DMS 273 treated with DMSO at 0.1 percent for 48 hours (cell line): ENCODE data around the gene GNAQ.
"Not testable (repeated sequence)": the region's sequence is repeated elsewhere in the genome, so short reads cannot be mapped to it uniquely, and the experiment has no call there.

Experiments
- DNase-seq: peaks from one replicate; lab custom pipeline; 2025; lab: John Stamatoyannopoulos, UW

The GNAQ gene

DNA sequence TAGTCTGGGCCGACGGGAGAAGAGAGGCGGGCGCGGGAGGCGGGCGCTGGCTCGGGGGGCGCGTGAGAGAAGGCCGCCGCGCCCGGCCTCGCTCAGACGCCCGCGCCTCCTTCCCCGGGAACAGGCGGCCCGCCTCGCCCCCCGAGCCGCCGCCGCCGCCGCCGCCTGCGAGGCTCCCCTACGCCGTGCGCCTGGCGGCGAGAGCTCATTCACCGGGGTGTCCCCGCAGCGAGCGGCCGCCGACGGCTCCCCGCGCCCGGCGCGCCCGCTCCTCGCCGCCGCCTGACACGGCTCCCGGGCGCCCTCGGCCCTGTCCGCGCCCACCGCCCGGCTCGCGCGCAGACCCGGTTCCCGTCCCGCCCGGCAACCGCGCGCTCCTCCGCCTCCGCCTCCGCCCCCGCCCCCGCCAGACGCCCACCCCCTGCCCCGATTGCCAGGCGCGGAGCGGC is at the start of gene GNAQ:
Gene GNAQ (minus strand): TSS at position 368 of the 449 bp plus-strand sequence. CDS start 576 bp downstream, outside the sequence.
- no peak for DNase-seq

DNA sequence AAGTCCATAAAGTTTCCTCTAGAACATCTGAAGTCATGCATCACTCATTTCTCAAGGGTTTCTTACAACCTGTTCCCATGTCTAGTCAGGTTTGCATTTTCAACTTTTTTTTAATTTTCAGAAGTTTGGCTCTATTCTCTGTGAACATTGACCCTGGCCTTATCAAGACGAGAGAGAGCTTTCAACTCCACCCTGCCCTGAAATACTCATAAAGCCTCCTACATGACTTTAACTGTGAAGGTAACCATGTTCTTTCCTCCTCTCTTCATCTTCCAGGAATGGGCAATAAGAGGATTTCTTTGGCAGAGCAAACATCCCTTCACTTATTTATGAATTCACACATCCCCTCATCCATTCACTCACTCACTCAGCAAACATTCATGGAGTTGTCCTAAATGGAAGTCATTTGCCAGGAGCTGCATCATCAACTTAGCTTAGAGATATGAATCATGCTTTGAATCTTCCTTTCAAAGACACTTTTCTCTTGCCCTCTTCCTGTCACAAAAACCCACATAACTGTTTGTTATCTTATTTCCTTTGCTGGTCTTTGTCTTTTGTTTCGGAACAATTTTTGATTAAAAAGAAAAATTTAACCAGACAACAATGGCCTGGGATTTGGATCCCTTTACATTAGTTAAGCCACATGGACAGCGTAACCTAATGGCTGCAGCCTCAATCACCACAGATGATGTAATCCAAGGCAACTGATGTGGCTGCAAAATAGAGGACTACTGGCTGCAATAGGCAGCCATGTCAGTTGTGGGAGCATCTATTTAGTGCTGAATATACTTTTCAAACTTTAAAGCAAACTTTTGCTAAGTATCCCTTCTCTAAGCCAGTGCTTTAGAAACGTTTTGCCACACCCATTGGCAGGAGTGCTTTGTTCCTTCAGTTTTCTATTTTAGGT is 43.0 kb upstream of the GNAQ start:
- no peak for DNase-seq

DNA sequence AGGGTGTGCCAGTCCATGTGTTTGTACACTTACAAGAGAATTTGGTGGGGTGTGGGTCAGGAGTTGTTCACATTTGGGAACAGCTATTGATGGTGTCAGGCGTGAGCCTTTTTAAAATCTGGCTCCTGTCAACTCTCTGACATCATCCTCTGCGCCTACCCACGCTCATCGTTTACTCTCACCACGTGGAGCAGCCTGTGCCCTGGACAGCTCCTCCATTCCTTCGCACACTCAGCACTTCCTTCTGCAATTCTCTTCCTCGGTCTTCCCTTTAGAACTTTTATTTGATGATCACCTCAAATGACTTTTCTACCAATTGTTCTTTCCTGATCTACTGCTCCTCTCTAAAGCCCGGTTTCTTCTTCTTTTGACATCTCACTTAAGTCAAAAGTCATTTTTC is 42.1 kb upstream of the GNAQ start:
- no peak for DNase-seq

DNA sequence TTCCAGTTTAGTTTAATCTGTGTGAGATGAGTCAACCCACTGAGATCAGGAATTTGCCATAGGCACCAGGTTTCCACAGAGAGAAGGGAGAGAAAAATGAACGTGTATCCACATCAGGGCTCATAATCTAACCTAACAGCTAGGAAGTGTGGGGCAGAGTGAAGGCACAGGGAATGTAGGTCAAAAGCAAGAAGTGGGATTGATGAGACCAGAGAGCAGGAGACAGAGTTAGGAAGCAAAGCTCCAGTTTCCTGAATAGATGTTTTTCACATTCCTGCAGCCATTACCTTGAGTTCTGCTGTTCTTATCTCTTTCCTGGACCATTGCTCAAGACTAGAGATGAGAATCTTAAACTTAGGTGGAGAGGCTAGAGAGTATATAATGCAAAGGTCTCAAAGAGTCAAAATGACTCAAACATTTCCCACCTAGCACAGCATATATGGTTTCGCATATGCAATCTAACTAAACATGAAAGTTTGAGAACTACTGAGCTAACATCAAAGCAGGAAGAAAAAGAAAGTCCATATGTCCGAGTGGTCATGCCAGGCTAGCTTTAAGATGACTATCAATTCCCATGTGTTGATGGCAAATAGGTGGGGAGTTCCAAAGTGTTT is 41.1 kb upstream of the GNAQ start:
- no peak for DNase-seq

DNA sequence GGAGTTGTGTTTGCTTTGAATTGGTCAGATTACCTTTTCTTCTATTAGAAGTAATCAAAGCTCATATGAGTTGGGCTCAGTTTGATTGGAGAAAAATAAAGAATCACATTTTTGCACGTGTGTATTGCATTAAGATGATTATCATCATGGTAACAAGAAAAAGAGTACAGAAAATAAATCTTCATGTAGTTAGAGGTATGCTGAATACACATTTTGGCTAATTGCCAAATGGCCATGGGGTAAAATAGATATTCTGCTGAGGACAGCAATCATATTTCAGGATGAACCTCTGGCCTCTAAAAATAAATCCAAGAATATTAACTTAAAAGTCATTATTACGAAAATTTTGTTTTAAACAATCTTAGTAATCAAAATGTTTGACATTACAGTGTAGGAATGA is 38.9 kb upstream of the GNAQ start:
- no peak for DNase-seq

DNA sequence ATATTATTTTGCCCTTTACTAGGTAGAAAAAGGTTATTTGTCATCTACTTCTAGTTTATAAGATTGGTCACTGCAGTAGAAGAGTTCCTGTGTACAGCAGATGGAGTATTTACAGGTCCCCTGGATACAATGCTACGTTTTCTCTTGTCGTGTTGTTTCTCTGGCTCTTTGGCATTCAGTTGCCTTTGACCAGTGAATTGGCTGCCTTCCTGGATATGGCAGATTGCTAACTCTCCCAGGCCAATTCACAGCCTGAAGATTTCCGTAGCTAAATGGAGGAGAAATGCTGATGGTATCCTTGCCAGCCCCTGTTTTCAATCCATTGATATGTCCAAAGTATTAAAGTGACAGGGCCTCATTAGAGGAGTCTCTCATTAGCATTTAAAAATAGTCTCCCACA is 32.5 kb upstream of the GNAQ start:
- no peak for DNase-seq

DNA sequence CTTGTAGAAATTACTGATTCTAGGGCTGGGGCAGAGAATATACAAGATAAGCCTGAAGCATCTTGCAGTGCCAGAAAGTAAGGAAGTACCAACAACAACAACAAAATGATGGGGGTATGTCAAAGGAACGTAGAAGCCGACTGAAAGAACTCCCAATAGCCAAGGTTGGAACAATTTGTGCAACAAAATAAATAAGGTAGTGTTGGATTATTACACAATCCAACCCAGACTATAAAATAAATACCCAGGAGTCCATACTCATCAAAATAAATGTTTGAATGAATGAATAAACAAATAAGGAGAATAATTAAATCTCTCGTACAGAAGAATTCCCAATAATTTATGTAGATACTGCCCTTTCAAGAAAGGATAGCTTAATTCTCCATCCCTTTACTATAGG is 31.1 kb upstream of the GNAQ start:
- DNase-seq: no peak

DNA sequence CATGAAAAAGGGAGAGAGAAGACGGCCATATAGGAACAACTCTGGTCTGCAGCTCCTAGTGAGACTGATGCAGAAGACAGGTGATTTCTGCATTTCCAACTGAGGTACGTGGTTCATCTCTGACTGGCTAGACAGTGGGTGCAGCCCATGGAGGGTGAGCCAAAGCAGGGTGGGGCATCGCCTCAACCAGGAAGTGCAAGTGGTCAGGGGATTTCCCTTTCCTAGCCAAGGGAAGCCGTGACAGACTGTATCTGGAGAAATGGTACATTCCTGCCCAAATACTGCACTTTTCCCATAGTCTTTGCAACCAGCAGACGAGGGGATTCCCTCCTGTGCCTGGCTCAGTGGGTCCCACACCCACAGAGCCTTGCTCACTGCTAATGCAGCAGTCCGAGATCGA is 22.6 kb upstream of the GNAQ start:
- not testable (repeated sequence) for DNase-seq

DNA sequence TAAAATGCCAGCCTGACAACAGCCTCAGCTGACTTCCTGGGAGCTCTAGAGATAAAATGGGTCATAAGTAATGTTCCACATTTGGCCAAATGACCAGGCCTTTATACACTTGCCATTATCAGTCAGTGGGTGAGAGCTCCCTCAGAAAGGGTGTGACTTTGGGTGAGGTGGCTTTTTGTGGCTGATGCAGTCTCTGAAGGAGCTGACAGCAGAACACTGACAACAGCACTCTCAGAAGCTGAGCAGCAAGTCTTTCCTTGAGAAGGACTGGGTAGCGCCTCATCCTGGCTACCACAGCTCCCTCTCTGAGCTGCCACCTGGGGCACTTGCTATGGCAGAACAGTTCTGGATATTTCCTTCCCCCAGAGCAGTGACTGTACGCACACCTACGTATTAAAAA is 22.0 kb upstream of the GNAQ start:
- DNase-seq: no peak

DNA sequence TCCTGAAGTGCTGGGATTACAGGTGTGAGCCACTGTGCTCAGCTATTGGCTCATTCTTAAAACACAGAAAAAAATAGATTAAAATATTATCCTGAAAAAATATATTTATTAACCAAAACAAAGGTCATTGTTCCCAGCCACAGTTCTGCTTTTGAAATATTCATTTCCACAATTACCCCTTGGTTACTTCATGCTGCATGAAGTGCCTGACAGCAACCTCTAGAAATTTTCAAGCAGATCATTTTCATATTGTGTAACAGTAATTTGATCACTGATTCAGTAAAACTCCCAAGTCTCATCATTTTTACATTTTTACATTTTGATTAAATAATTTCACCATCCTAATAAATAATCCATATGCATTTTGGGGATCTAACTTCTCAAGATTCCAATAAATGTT is 18.8 kb upstream of the GNAQ start:
- no peak for DNase-seq

DNA sequence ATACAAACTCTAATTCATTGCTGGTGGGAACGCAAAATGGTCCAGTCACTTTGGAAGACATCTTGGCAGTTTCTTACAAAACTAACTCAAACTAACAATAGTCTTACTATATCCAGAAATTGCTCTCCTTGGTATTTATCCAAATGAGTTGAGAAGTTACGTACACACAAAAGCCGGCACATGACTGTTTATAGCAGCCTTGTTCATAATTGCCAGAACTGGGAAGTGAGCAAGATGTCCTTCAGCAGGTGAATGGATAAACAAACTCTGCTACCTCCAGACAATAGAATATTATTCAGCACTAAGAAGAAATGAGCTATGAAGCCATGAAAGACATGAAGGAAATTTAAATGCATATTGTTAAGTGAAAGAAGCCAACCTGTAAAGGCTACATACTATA is 17.9 kb upstream of the GNAQ start:
- DNase-seq: no peak

DNA sequence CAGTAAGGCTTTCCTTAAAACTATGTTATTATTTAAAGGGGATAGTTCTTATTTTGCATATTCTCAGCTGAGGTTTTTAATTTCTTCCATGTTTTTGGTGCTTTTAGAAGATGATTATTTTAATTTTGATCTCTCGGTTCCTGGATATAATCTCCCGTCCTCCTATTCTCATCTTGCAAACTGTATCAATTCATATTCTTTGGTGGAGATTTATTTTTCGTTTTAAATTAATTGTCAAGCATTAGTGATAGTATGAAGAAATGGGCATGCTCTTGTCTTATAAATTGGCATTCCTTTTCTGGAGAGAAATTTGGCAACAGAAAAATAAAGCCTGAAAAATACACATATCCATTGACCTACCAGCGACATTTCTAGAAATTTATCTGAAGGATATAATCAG is 15.5 kb upstream of the GNAQ start:
- no peak for DNase-seq

DNA sequence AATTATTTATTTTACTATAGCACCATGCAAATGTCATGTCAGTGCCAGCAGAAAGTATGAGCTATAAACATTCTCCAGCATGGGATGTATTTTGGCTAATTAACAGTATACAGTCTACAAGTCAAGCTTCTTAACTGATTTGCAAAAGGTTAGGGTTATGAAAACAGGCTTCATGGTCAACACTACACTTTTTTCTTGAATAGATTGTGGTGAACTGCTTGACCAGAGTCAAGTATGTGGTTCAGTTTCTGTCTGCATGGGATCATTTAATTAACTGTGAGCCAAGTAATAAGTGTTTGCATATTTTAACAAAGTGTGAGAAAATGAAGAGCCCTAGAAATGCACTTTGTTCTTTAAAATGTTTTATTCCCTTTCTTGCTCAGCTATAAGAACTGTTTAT is 14.5 kb upstream of the GNAQ start:
- no peak for DNase-seq

DNA sequence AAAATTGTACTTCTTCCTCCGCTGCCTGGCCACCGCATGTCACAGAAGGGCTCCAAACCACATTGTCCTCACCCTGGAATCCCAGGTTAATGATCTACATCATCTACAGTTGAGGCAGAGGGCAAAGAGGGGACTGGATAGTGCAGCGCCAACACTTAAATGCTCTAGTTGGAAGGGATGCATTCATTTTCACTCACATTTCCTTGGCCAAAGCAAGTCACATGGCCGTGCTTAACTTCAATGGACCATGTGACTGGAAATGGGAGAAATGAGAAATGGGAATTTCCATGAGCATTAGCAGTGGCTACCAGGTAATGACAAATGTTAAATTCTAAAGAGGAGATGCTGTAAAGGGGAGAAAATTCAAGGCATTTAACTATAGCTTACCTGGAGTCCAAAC is 13.3 kb upstream of the GNAQ start:
- DNase-seq: no peak

DNA sequence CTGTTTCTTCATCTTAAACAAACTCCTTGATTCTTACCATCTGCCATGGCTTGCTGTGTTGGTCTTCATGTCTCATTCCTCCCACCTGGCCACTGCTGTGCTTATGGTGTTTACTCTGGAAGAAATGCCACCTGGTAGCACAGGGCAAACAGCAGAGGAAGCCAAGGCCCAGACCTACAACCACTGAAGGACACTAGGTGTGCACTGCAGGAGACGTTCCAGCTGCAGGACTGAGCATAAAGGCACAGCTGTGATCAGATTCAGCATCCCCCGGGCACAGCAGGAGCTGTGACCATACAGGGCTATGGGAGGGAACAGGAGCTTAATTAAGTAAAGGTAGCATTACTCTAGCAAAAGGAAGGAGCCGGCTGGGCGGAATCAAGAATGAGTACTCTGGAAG is 12.6 kb upstream of the GNAQ start:
- DNase-seq: no peak

DNA sequence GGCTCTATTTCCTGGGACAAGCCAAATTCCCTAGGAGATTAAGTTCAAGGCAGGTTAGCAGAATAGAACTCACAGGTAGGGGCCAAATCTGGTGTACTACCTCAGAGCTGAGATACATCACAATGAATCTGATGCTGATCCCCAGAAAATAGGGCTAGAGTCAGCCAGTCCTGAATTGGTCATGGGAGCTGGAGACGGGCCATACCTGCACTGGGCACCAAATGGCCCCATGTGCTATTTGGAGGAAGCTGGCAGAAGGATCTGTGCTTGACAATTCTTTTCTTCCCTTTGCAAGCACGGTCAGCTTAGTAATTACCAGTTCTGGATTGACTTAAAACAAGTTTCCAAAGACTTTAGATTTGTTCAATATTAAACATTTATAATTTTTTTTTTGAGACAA is 10.4 kb upstream of the GNAQ start:
- no peak for DNase-seq

DNA sequence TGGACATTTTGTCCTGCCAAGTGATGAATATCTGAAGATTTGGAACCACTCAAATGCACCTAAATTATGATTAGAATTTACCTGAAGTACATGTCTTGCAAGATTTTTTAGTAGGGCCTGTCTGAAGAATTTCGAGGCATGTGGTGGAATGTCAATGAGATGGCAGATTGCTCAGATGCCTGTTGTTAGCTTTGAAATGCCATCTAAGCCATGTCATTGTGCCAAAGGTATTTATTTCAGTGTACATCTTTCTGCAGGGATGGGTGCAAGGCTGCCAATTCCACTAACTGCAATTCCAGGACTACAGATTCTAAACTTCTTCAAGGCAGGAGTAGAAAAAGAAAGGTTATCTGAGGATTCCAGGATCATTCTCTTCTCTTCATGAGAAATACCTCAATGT is 9.1 kb upstream of the GNAQ start:
- DNase-seq: no peak

DNA sequence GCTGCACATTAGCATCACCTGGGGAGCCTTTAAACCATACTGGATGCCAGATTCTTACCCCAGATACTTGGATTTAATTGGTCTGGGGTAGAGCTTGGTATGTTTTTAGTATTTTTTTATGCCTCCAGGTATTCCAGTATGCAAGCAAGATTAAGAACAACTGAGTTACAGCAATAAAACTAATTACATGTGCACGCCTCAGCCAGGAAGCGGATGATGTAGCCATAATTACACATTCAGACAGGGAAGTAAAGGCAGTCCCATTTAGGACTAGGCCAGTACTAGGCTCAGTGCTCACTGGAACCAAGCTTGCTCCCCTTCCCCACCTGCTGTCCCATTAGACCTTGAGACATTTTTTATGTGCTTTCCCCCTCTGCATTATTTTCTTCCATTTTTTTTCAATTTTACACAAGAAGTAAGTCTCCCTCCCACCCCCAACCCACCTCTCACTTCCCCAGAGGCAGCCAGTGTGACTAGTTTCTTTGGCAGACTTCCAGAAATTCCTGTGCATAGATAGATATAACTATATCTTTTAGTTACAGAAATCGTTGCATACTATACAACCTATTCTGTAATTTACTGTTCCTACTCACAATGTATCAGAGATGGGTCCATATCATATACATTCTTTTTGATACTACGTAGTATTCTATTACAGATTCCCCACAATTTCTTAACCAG is 7.1 kb upstream of the GNAQ start:
- no peak for DNase-seq

DNA sequence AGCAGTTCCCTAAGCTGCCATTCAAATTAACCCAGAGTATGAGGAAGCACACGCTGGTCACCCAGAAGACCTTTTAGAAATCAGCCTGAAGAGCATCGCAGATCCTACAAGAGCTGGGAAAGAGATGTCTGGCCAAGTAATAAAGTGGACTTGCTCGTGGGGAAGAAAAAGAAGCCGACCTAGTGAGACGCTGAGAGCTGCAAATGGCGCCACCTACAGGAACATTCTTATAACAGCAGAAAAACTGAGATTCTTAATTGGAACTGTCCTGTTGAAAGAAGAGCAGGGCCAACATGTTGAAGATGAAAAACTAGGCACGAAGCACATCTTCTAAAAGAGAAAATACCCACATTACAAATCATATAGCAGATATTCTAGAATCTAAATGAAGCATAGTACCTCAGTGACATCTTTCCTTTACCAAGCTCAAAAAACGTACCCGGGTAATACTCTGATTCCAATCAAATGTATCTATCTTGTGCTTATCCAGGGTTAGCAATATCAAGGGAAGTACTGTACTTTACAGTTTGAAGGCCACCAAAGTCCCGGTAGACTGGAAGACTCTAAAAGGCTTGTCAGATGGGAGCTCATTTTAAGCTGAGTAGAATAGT is 3.9 kb upstream of the GNAQ start:
- DNase-seq: peak; percentile 55

DNA sequence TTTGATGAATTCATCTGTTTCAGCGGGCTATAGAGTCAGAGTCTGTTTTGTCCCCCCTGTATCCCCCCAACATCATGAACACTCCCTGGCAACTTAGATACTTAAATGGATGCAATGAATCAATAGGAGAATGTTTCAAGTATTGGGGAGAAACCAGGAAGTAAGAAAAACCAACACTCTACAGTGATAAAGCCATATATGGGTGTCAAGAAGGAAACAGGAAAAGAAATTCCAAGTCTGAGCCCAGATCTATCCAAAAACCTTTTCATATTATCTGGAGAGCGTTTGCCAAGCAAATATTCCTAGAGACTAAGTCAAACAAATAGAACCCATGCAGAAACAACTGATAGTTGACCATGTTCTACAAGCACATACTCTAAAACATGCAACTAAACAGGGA is 2.3 kb upstream of the GNAQ start:
- no peak for DNase-seq

DNA sequence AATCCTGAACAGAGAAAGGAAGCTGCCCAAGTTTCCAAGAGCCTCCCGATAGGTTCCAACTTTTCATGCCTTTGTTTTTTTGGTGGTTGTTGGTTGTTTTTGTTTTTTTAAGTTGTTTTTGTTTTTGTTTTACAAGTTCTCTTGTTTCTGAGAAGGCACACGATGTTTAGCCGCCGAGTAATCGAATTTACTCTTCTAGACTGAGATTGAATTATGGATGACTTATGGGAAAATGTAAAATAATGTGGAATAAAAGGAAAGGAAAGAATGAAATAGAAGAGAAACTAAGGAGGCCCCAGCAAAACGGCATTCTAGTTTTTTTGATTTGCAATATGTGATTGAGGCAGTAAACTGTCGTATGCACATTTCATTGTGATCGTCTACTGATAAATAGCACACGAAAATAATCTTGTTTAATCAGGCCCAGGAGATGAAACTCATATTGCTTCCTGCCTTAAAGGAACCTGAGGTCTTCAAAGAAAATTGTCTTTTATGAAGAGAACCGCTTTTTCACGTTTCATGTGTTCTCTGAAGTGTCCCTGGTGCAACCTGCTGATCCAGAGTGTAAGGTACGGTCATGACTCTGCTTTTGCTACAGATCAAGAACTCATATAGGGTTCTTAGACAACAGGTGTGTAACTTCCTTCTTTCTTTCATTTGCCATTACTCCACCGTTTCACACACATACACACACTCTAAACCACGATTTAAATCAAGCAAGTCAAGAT is 1.3 kb upstream of the GNAQ start:
- DNase-seq: no peak
